BLaER1 treated with 17β-estradiol and CSF1 and Interleukin-3, amounts not matched to agents 10 nM and 100 nM (cell line): ENCODE measurements around the gene WT1.

Source experiments
- H3K27ac ChIP-seq, 11 experiments: shearing (Covaris generic); formaldehyde crosslinking; 2 replicates each; pipeline ENCODE4 v1.8.1; 2022
- H3K27me3 ChIP-seq, 11 experiments: shearing (Covaris generic); formaldehyde crosslinking; 2 replicates each; pipeline ENCODE4 v1.8.1; 2022
- H3K36me3 ChIP-seq, 11 experiments: shearing (Covaris generic); formaldehyde crosslinking; 2 replicates each; pipeline ENCODE4 v1.8.1; 2022
- H3K4me1 ChIP-seq, 10 experiments: shearing (Covaris generic); formaldehyde crosslinking; 2 replicates each; pipeline ENCODE4 v1.8.1; 2022
- H3K4me2 ChIP-seq, 11 experiments: shearing (Covaris generic); formaldehyde crosslinking; 2 replicates each; pipeline ENCODE4 v1.8.1; 2022
- H3K4me3 ChIP-seq, 10 experiments: shearing (Covaris generic); formaldehyde crosslinking; 2 replicates each; pipeline ENCODE4 v1.8.1; 2022
- H3K9ac ChIP-seq, 11 experiments: shearing (Covaris generic); formaldehyde crosslinking; 2 replicates each; pipeline ENCODE4 v1.8.1; 2022
- H3K9me3 ChIP-seq, 11 experiments: shearing (Covaris generic); formaldehyde crosslinking; replicated peaks in 1 of 11; 2 replicates each; pipeline ENCODE4 v1.8.1; 2022
- H4K20me1 ChIP-seq, 11 experiments: shearing (Covaris generic); formaldehyde crosslinking; 2 replicates each; pipeline ENCODE4 v1.8.1; 2022
- Cebpa-rat ChIP-seq, 11 experiments: shearing (Covaris generic); IDR thresholded peaks; 2 replicates each; pipeline ENCODE4 v1.8.1; 2022

WT1 gene

DNA sequence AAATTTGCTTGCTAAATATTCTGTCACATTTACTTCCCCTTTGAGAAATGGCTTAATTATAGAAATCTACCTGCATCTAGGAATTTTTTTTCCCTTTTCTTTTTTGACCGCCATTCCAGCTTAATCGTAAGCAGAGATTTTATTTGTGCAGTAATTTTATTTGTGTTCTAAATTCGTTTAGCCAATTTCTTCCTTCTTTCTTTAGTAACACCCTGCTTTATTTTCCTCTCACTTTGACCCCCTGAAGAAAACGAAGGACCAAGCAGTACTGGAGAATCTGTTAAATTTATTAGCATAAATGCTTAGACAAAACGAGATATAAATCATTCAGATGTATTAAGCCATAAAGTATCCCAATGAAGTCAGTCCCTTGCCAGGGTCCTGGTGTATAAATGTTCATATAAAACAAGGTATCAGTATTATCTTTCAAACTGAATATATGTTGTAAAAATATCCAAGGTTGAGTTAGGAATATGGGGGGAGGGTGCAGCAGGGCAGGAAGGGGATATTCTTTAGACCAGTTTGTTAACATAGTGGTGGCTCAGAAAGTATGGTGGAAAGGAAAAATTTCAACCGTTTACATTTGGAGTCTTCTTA, 5.1 kb upstream of the WT1 start:
- Histone ChIP-seq H3K36me3 (no peaks in the 10 kb centered on the region), H3K27me3 (peaks cover 75 to 85% (median 79%) of the 10 kb centered on the region in 11 experiments), H3K4me1 (peaks cover 35 to 47% (median 41%) of the 10 kb centered on the region in 10 experiments), H3K9me3 (peaks cover 0 to 20% (median 12%) of the 10 kb centered on the region in 11 experiments; a peak in 12 of 22 replicates), H3K9ac (no peak overlapping the region), H3K4me2 (no peak overlapping the region), H3K4me3 (no peak overlapping the region), H4K20me1 (peaks cover 0 to 52% (median 39%) of the 10 kb centered on the region in 11 experiments; a peak in 18 of 22 replicates), H3K27ac (no peak overlapping the region)
- TF ChIP-seq Cebpa-rat (IDR thresholded peaks at IDR 0.05) = no peak

DNA sequence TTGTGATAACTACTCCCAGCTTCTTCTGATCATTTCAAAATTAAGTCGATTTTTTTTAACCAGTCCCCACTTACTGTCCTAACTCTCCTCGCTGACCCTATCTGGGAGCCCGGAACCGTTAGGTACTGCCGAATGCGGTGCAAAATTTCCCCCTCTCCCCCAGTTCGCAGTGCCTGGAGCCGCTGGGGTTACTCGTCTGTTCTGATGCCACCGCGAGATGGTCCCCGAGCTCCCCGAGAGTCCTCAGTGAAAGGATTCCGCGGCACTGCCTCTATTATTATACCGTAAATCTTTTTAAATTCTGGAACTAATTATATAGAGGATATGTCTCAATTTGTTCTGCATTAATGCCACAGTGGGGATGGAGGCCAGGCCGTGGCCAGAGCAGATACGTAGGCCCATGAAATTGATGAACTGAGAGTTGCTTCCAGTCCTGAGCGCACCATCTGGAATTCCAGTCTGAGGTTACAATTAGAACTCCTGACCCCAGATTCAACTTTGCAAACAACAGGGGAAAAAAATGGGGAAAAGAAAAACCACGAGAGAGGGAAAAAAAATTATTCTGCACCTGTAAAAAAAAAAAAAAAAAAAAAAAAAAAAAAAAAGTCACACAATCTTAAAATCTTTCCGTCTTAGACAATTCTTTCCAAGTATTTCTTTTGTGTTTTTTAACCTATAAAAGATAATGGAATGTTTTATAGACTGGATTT, 4.3 kb upstream of the WT1 start:
- no peak overlapping the region for H3K27ac ChIP-seq
- H3K4me3 ChIP-seq = peak overlapping the region in 3 of 10 experiments; percentile 36 to 45 (median 37); a peak in 6 of 20 replicates
- H3K27me3 ChIP-seq = peaks cover 81 to 92% (median 86%) of the 10 kb centered on the region in 11 experiments
- H3K4me2 ChIP-seq = peak overlapping the region in 7 of 11 experiments; percentile 39 to 83 (median 63); a peak in 8 of 22 replicates
- peaks cover 37 to 52% (median 46%) of the 10 kb centered on the region in 10 experiments for H3K4me1 ChIP-seq
- no peak overlapping the region for H3K9ac ChIP-seq
- H4K20me1 ChIP-seq = peaks cover 0 to 56% (median 44%) of the 10 kb centered on the region in 11 experiments; a peak in 18 of 22 replicates
- no peak for TF ChIP-seq Cebpa-rat (IDR thresholded peaks at IDR 0.05)
- no peaks in the 10 kb centered on the region for H3K36me3 ChIP-seq
- peaks cover 0 to 23% (median 15%) of the 10 kb centered on the region in 11 experiments; a peak in 14 of 22 replicates for H3K9me3 ChIP-seq

DNA sequence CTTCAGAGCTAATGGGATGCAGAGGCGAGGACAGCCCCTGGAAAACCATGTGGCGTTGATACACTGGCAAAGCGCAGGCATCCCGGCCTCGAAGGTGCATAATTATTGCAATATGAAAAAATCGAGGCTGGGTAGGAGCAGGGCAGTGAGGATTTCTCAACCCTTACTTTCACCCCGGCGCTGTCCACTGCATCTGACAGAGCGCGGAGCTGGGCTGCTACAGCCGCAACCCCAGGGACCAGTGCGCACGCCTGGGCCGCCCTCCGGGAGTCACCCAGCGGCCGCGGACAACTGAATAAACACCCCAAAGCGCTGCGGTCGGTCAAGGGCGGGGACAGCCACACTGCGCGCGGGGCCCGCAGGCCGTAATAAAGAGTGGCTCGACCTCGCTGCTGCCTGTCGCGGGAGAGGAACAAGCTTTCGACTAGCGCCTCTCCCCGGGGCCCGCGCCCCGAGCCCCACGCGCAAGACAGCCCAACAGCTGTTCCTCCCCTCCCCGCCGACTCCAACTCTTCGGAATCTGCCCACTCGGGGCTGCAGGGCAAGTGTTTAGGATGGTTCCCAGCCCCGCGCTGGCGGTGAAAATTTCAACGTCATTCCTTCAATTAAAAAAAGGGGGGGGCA, 3.6 kb upstream of the WT1 start:
- peaks cover 42 to 59% (median 52%) of the 10 kb centered on the region in 10 experiments for H3K4me1 ChIP-seq
- peaks cover 88 to 99% (median 93%) of the 10 kb centered on the region in 11 experiments for H3K27me3 ChIP-seq
- H4K20me1 ChIP-seq = peaks cover 0 to 63% (median 44%) of the 10 kb centered on the region in 11 experiments; a peak in 18 of 22 replicates
- no peak overlapping the region for H3K9ac ChIP-seq
- H3K4me2 ChIP-seq = peak overlapping the region in 10 of 11 experiments; percentile 31 to 83 (median 58); a peak in 19 of 22 replicates
- no peak for TF ChIP-seq Cebpa-rat (IDR thresholded peaks at IDR 0.05)
- no peak overlapping the region for H3K27ac ChIP-seq
- H3K36me3 ChIP-seq = no peaks in the 10 kb centered on the region
- peak overlapping the region in 6 of 10 experiments; percentile 34 to 57 (median 36); a peak in 8 of 20 replicates for H3K4me3 ChIP-seq
- H3K9me3 ChIP-seq = peaks cover 3 to 30% (median 22%) of the 10 kb centered on the region in 11 experiments

DNA sequence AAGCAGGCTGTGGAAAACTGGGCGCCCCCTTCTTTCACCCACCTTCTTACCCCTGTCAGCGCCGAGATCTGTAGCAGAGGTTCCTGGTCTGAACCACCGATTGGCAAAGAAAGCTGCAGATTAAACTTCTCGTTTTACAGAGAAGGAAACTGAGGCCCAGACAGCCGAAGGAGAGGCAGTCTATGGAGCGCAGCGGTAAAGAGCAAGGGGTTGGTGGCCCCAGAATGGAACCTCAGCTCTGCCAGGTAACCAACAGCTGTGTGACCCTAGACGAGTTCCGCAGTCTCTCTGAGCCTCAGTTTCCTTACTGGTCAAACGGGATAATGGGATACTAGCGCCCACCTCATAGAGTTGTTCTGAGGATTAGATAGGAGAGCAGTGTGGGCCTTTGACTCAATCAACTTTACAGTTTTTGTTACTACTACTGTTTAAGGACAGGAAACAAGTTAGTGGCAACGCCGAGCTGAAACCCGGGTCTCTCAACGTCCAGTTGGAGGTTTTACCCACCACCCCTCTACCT, 3.1 kb upstream of the WT1 start:
- Histone ChIP-seq H3K9me3 (peaks cover 9 to 36% (median 27%) of the 10 kb centered on the region in 11 experiments), H3K4me1 (peaks cover 40 to 56% (median 49%) of the 10 kb centered on the region in 10 experiments), H3K27me3 (peaks cover 93 to 100% (median 99%) of the 10 kb centered on the region in 11 experiments), H4K20me1 (peaks cover 0 to 67% (median 47%) of the 10 kb centered on the region in 11 experiments; a peak in 18 of 22 replicates), H3K9ac (no peak overlapping the region), H3K4me3 (peak overlapping the region; percentile 31 to 57 (median 42); a peak in 15 of 20 replicates), H3K36me3 (no peaks in the 10 kb centered on the region), H3K27ac (no peak overlapping the region), H3K4me2 (peak overlapping the region; percentile 43 to 86 (median 75))
- no peak for TF ChIP-seq Cebpa-rat (IDR thresholded peaks at IDR 0.05)

DNA sequence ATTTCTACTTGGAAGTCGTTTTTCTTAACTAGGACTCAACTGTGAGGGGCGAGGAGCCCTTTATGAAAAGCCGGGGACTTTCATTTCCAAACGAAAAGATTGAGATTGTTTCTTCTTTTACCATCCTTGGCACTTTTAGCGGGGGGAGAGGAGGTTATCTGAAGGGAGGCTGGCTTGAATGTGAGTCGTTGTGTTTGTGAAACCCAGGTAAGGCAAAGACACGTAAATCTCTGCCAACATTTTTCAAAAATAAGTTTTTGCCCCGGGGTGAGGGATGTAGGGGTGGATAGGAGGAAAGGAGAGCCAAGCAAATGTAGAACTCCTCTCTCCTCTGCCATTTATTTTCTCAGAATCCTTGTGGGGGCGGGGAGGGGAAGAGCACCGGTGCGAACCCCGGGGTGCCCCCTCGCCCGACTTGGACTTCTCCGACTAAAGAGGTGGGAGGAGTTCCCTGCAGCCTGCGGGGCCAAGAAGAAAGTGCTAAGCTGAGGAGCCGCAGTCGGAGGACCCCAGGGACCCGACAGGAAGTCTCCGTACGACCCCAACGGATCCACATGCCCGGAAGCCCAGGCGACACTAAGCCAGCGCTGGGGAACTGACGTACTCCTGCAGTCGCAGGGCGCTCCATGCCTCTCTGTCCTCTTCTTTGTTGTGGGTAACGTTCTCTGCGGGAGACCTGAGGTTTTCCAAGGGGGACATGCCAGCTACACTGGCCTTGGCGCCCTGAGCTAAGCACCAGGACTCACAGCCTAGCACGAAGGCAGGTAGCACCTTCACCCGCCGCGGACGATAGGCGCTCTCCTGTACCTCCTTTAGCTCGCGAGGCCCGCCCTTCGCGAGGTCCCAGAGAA, 2.4 kb upstream of the WT1 start:
- Histone ChIP-seq H3K27me3 (peaks cover 99 to 100% (median 100%) of the 10 kb centered on the region in 11 experiments), H3K4me3 (peak overlapping the region; percentile 31 to 57 (median 40); a peak in 17 of 20 replicates), H3K9ac (no peak overlapping the region), H3K27ac (no peak overlapping the region), H3K4me1 (peaks cover 35 to 57% (median 47%) of the 10 kb centered on the region in 10 experiments), H4K20me1 (peaks cover 0 to 74% (median 50%) of the 10 kb centered on the region in 11 experiments; a peak in 18 of 22 replicates), H3K9me3 (peaks cover 16 to 43% (median 34%) of the 10 kb centered on the region in 11 experiments), H3K4me2 (peak overlapping the region; percentile 43 to 93 (median 75)), H3K36me3 (no peaks in the 10 kb centered on the region)
- TF ChIP-seq Cebpa-rat (IDR thresholded peaks at IDR 0.05) = no peak

DNA sequence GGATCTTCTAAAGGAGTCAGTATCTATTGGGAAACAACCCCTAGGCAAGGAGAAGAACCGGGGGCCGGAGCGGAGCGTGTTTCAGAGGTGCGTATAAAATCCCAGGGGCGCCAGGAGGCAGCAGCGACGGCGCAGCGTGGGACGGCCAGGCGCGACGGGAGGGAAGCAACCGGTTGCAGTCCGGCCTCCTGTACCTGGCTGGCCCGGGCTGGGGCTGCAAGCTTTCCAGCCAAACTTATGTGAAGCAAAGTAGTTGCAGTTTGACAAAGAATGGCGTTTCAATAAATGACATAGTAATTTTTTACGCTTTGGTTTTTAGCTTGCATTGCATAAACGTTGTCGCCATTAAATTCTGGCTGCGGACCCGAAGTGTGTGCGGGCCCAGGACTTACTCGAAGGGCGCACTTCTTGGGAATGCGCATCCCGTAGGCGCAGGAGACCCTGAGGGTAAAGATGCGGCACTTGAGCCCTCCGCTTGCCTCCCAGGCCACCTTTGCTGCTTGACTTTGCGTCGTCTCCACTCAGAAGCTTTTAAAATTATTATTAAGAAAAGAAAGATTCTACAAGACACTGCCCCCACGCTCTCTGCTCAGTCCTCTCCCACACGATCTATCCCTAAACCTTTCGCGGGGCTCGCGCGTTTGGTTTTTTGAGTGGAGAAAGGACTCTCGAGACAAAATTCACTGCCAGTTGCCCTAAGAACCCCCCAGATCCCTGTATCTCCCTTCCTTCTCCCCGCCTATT, 1.6 kb upstream of the WT1 start:
- Histone ChIP-seq H3K27me3 (peaks cover 99 to 100% (median 100%) of the 10 kb centered on the region in 11 experiments), H4K20me1 (peaks cover 0 to 81% (median 50%) of the 10 kb centered on the region in 11 experiments; a peak in 18 of 22 replicates), H3K9me3 (peaks cover 24 to 51% (median 42%) of the 10 kb centered on the region in 11 experiments), H3K4me1 (peaks cover 35 to 58% (median 47%) of the 10 kb centered on the region in 10 experiments), H3K9ac (no peak overlapping the region), H3K27ac (no peak overlapping the region), H3K36me3 (no peaks in the 10 kb centered on the region), H3K4me3 (peak overlapping the region in 7 of 10 experiments; percentile 41 to 60 (median 48); a peak in 9 of 20 replicates), H3K4me2 (peak overlapping the region in 10 of 11 experiments; percentile 64 to 93 (median 82); a peak in 21 of 22 replicates)
- TF ChIP-seq Cebpa-rat (IDR thresholded peaks at IDR 0.05) = no peak
